NAMALWA (cell line): ENCODE results near the gene AP2A2.

ENCODE experiments used
- DNase-seq: peaks from one replicate; pipeline ENCODE4 v3.0.0-alpha.2; 2015; ENCODE audit warnings: low spot score

The AP2A2 gene

GRCh38 chr11:1015826-1016545, 90.3 kb downstream of the AP2A2 start:
- DNase-seq, result no peak

DNA sequence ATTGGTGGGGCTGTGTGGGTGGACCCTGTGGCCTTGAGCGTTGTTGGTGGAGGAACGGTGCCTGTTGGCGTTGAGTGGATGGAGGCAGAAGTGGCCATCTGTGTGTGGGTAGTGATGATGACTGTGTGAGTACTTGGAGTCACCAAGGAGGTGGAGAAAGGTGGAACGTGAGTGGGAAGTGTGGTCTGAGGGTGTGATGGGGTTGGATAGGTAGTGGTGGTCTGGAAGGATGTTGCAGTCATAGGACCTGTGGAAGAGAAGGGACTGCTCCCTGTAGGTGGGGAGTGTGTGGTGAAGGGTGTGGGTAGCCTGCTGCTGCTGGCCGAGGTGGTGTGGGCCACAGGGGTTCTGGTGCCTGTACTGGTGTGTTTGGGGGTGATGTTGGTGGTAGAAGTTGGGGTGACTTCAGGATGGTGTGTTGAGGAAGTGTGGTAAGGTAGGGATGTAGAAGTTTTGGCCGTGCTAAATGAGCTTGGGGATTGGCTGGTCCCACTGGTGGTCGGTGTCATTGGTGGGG, 91.0 kb downstream of the AP2A2 start:
- peak; percentile 22 for DNase-seq

DNA sequence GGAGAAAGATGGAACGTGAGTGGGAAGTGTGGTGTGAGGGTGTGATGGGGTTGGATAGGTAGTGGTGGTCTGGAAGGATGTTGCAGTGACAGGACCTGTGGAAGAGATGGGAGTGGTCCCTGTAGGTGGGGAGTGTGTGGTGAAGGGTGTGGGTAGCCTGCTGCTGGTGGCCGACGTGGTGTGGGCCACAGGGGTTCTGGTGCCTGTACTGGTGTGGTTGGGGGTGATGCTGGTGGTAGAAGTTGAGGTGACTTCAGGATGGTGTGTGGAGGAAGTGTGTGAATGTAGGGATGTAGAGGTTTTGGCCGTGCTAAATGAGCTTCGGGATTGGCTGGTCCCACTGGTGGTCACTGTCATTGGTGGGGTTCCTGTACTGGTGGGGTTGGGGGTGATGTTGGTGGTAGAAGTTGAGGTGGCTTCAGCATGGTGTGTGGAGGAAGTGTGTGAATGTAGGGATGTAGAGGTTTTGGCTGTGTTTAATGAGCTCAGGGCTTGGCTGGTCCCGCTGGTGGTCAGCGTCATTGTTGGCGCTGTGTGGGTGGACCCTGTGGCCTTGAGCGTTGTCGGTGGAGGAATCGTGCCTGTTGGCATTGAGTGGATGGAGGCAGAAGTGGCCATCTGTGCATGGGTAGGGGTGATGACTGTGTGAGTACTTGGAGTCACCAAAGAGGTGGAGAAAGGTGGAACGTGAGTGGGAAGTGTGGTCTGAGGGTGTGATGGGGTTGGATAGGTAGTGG, 91.8 kb downstream of the AP2A2 start:
- peak; percentile 24 for DNase-seq

- DNase-seq, result no peak
These were observed 92.4 kb downstream of the AP2A2 start for GRCh38 chr11:1018091-1018490.

GRCh38 chr11:1019321-1019910, 93.7 kb downstream of the AP2A2 start:
- no peak for DNase-seq

DNA sequence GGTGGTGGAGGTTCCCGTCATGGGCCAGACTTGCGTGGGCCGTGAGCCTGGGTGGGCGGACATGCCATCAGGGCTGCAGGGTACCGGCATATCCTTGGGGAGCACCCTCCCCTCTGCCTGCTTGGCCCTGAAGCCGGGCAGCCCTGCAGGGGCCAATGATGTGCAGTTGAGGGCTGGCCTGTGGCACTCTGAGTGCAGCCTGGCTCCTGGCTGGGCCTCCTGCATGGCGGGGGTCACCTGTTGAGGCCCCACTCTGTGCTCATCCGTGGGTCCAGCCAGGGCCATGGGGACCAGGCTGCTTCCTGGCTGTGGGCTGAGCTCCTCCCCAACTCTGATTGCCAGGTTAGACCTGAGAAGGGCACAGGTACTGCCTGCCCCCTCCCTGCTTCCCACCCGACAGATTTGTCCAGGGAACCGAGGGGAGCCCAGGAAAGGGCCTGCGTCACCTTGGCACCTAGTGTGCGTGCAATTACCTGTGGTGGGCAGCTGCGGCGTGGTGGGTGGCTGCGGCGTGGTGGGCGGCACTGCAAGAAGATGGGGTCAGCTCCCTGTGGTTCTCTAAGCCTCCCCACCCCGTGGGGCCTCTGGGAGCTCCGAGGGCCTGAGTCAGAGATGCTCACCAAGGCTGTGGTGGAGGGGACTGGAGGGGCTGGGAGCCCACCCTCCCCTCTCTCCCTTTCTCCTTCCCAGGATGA, 94.7 kb downstream of the AP2A2 start:
- no peak for DNase-seq

DNA sequence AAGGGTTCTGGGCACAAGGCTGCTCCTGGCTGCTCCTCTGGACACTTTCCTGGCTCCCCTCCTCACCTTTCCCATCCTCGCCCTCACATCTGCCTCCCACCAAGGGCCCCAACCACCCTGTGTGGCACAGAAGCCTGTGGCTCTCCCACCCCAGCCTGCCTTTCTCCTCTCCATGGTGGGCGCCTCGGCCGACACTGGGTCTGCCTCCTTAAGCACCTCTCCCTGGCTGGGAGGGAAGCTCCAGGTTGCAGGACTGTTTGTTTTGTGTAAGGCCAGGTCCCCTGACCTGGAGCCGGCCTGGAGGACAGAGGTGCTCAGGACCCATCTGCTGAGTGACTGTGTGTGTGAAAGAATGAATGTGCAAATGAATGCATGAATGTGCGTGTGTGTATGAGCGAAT, 96.7 kb downstream of the AP2A2 start:
- no peak for DNase-seq

DNA sequence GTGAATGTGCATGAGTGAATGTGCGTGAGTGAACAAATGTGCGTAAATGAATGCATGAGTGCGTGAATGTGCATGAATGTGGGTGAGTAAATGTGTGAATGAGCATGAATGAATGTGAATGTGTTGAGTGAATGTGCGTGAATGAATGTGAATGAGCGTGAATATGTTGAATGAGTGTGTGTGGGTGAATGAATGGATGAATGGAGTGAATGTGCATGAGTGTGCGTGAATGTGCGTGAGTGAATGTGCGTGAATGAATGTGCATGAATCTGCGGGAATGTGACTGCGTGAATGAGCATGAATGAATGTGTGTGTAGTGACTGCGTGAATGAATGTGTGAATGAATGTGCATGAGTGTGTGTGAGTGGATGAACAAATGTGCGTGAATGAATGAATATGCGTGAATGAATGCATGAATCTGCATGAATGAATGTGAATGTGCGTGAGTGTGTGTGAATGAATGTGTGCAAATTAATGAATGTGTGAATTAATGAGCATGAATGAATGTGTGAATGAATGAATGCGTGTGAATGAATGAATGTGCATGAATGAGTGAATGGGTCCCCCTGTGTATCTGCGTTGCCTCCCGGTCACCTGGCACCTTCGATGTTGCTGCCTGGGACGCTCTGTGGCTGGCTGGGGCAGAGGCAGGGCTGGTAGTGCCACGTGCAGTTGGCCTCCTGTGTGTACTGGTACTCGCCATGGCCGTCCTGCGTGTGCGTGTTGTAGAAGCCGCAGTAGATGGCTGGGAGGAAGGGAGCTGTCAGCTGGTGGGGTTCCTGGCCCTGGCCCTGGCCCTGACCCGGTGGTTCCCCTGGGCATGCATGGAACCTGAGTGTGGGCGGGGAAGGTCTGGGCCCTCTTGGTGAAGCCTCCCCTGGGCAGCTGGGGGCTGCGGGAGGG, 97.5 kb downstream of the AP2A2 start:
- no peak for DNase-seq

DNA sequence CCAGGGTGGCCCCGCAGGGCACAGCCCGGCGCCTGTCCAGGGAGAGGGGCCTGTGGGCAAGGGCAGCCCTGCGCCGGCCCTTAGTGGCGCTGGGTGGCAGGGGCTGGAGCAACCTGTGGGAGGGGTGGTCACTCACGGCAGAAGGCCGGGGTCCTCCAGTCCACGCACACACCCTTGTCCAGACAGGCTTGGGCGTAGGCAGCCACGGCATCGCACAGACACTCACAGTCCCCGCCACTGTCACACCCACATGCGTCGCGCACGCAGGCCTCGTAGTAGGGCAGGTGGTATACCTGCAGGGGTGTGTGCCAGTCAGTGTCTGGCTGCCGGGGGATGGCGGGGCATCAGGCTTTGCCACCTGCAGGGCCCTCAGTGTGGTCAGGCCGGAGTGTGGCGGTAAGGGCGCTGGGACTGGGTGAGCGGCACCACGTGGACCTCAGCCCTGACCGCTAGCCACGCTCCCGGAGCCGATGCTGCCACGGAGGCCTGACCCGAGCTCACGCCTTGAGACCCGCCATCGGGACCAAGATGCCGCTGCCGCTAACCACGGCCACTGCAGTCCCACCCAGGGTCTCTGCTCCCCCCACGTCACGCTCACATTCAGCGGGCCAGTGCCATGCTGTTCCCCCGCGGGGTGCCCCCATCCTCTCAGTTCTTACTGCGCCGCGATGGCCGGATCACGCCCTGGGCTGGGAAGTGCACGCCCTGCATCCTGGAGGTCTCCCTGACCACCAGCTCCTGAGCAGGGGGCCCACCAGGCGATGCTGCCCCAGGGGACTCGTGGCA, 98.3 kb downstream of the AP2A2 start:
- DNase-seq, result no peak

DNA sequence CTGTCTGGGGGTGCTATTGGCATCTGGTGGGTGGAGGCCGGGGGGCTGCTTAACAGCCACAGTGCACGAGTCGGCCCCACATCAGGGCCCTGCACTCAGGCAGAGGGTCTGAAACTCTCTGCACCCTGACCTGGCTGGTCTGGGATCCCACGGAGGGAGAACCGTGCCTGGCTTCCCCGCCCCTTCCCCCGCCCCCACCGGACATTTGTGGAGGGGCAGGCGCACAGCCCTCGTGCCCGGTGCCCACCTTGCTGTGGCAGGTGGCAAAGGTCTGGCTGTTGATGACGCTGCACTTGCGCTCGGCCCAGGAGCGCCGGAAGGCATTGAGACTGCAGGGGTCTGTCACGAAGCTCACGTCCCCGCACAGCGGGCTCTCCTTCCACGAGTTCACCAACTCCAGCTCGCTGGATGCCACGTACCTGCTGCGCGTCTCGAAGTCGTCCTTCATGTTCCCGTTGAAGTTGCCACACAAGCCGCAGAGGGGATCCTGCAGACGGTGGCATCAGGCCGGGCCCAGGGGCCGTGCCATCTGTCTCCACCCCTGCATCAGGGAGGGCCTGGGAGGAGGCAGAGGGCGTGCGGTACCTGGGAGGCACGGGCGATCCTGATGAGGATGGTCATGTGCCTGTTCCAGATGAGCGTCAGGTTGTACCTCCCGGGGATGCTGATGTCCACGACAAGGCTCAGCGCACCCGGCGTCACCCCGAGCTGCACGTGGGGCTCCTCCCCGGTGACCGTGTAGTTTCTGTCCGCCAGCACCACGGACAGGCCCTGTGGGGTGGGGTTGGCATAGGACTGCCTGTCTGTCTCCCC, 99.1 kb downstream of the AP2A2 start:
- DNase-seq, result no peak

DNA sequence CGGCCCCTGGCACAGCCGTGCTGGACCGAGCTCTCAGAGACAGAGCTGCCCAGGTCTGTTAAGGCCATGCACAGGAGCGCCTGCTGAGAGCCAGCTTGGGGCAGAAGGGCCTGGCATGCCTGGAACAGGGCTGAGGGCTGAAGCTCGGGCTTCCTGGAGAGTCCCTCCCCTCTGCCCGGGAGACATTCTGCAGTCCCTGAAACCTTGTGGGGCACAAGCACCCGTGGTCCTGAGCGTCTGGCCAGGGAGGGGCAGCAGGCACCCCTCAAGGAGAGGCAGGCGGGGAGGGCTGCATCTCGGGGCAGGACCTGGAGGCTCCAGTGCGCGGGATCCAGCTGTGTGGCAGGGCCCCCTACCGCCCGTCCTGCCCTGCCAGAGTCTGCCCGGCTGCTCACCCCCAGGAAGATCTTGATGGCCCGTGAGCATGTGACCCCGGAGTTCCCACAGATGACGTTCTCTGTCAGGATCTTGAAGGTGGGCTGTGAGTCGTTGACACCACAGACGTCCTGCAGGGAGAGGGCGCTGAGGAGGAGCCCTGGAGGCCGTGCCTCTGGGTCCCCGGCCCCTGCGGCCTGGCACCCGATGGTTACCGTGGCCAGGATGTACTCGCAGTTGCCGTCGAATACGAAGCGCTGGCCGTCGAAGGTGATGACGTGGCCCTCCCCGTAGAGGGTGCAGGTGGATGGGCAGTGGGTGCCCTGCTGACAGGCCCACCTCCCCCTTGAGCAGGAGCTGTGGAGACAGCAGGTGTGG, 99.9 kb downstream of the AP2A2 start:
- DNase-seq, result no peak

- no peak for DNase-seq
These were observed 100.4 kb downstream of the AP2A2 start for GRCh38 chr11:1026163-1026450.

GRCh38 chr11:1026641-1027482, 101.2 kb downstream of the AP2A2 start:
- DNase-seq, result no peak

DNA sequence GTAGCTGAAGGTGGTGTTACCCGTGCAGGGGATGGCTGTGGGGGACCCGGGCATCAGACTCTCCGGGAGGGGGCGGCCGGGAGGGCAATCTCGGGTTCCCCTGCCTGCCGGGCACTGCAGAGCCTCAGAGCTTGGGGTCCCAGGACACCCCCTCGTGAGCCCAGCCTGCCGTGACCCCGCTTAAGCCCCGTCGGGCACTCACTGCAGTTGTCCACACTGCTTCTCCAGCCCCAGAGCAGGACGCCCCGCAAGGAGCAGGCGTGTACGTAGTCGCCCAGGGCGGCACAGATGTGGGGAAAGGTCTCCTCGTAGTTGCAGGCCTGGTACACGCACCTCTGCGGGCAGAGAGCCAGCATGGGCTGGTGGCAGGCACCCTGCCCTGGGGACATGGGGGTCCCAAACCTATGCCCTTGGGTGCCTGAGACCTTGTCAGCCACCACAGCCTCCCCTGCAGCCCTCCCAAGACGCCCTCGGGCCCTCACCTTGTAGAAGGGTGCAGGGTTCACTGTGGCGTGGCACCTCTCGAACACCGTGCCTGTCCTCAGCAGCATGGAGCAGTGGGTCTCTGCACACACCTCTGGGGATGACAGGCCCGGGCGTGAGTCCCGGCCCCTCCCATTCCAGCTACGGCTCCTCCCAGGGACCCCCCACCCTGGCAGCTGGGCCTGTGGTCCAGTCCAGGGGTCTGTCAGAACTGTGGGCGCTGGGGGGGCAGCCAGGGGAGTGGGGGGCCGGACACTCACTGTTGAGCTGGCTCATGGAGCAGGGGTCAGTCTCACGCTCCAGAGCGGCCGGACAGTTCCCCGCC, 102.0 kb downstream of the AP2A2 start:
- no peak for DNase-seq

DNA sequence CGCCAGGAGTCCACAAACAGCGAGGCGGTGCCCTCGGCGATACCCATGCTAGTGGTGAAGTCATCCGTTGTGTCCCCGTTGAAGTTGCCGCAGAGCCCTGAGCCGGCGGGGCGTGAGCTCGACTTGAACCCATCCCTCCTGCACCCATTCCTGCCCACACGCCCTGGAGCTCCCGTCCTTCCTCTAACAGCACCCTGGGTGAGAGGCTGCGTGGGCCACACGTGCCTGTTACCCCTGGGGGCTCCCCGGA, 102.5 kb downstream of the AP2A2 start:
- DNase-seq, result no peak

GRCh38 chr11:1028616-1029015, 102.9 kb downstream of the AP2A2 start:
- DNase-seq, result no peak

DNA sequence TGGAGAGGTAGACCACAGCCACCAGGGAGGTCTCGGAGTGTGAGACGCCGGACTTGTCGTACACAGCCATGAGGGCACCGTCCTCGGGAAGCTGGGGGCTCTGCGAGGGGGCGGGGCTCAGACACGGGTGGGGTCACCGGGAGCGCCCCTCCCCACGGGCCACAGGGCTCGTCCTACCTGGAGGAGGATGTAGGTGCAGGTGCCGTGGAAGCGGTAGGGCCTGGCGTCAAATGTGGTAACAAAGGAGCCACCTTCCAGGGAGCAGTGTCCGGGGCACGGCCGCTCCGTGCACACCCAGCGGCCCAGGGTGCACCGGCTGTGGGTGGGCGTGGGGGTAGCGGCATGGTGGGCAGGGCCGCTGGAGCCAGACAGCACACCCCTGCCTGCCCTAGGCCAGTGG, 103.4 kb downstream of the AP2A2 start:
- no peak for DNase-seq

GRCh38 chr11:1029654-1030053, 104.0 kb downstream of the AP2A2 start:
- no peak for DNase-seq
